AG09309 (cell line): Measurements from ENCODE around the gene CST11.

Experiments used
- DNase-seq: peaks from one replicate; pipeline ENCODE4 v3.0.0-alpha.2; 2010; ENCODE audit warnings: low read depth
- H3K4me3 ChIP-seq: 2 replicates; pipeline ENCODE4 v1.5.1; 2011; ENCODE audit warnings: mild to moderate bottlenecking, low read depth, low read length, moderate library complexity; ENCODE audit not compliant: control insufficient read depth
- CTCF ChIP-seq: IDR thresholded peaks from 2 replicates; pipeline ENCODE4 v1.5.1; 2011; ENCODE audit warnings: mild to moderate bottlenecking, low read depth, low read length, inconsistent platforms; ENCODE audit not compliant: insufficient read depth, control insufficient read depth; ENCODE audit errors: missing control alignments

The CST11 gene

GRCh38 chr20:23434521-23435313 is 18.0 kb downstream of the CST11 start:
- TF ChIP-seq CTCF = no peak
- no peak for DNase-seq
- H3K4me3 ChIP-seq = no peak overlapping the region

DNA sequence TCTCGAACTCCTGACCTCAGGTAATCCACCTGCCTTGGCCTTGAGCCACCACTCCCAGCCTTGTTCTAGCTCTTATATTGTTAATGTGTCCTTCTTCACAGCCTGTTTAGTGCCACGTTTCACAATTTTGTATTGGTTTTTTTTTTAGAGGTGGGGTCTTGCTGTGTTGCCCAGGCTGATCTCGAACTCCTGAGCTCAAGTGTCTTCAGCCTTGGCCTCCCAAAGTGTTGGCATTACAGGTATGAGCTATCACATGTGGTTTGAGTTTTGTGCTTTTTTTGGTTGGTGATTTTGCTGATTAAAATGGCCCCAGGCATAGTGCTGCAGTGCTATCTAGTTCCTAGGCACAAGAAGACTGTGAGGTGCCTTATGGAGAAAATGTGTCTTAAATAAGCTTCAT is 19.0 kb downstream of the CST11 start:
- no peak for DNase-seq
- H3K4me3 ChIP-seq = no peak overlapping the region
- no peak for TF ChIP-seq CTCF

GRCh38 chr20:23425129-23425528 is 27.5 kb downstream of the CST11 start:
- no peak for TF ChIP-seq CTCF
- H3K4me3 ChIP-seq = no peak overlapping the region
- no peak for DNase-seq

- peak within 1 kb of the TSS; percentile 90 for H3K4me3 ChIP-seq
- TF ChIP-seq CTCF = peak; percentile 44
- DNase-seq = peak; percentile 45
These were observed 31.4 kb downstream of the CST11 start, which contains the start of gene NAPB for GRCh38 chr20:23420943-23421931. NAPB (minus strand) TSS chr20:23421488; CDS start chr20:23421402, 86 bp downstream.

- H3K4me3 ChIP-seq = peak overlapping the region; percentile 90
- TF ChIP-seq CTCF = no peak
- peak; percentile 17 for DNase-seq
These were observed 32.4 kb downstream of the CST11 start for GRCh38 chr20:23419995-23420901.

GRCh38 chr20:23419657-23419994 is 33.0 kb downstream of the CST11 start:
- H3K4me3 ChIP-seq = peak overlapping the region; percentile 90
- no peak for TF ChIP-seq CTCF
- no peak for DNase-seq
